Measurements from ENCODE around the gene VDR.

- TF ChIP-seq CTCF (IDR thresholded peaks at IDR 0.05 in 8 of 11, conservative IDR thresholded peaks at IDR 0.05 in 3 of 11) (no peak), POLR2A (IDR thresholded peaks at IDR 0.05) (no peak)
Observed at GRCh38 chr12:47804171-47804570, 100.6 kb downstream of the VDR start.

Data from spleen (tissue), 7 donors.